Measurements from ENCODE around the gene MEGF8. TPM values are rescaled to one million over a fixed set of nuclear protein-coding genes. Genes with fewer than 3 reads are reported as not detected.

MEGF8 gene
- total and polyA plus RNA-seq, 10 of the 15 experiments (the other 5 are each of a cell fraction or from before 2014, with no cell fraction given) = 0.43 to 12.8 (median 2.7) TPM

DNA sequence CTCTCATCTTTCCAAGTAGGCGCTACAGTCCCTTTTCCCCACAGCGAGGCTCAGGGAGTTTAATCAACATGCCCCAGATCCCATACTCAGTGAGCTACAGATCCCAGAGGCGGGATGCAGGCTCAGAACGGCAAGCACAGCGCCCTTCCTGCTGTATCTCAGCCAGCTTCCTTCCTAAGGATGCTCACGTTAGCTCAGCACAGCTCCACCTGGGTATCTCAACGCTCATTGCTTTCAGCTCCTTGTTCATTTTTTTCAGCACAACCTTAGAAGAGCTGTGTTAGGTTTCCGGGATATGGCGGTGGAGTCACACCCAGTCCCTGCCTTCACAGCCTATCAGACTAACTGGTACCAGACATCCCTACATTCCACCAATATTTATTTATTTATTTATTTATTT lies 3.1 kb upstream of the MEGF8 start:
- no peak for ATAC-seq
- Histone ChIP-seq H3K79me2 (ENCODE audit: control insufficient read depth, insufficient read depth, low read length) (peaks cover 13% of the 10 kb centered on the region), H3K27ac (ENCODE audit: control insufficient read depth, insufficient read depth) (no peak overlapping the region), H3K27me3 (replicated peaks in 1 of 2; ENCODE audit: control insufficient read depth in 2 of 2, insufficient read depth in 2 of 2, low read length in 1 of 2) (peaks cover 3 to 4% of the 10 kb centered on the region in 2 experiments; a peak in 2 of 4 replicates), H3K4me3 (no peak overlapping the region), H3K9me3 (replicated peaks; ENCODE audit: control insufficient read depth, insufficient read depth, low read length) (no peaks in the 10 kb centered on the region), H3K36me3 (ENCODE audit: control insufficient read depth in 2 of 2, insufficient read depth in 2 of 2, low read length in 1 of 2) (no peaks in the 10 kb centered on the region), H3K9ac (ENCODE audit: control insufficient read depth, insufficient read depth, low read length) (no peak overlapping the region), H3K4me2 (ENCODE audit: control insufficient read depth, insufficient read depth) (no peak overlapping the region), H3K4me1 (ENCODE audit: control insufficient read depth, insufficient read depth, low read length) (peaks cover 11% of the 10 kb centered on the region), H2AFZ (ENCODE audit: control insufficient read depth, low read depth, low read length) (no peak overlapping the region), H4K20me1 (ENCODE audit: control insufficient read depth, insufficient read depth) (no peaks in the 10 kb centered on the region)
- POLR2A ChIA-PET = interaction anchor here (0.6 kb wide), 1 partner anchor 110 kb away, joined by 3 read pairs; no protein-coding TSS in a partner anchor
- WGBS (ENCODE audit: insufficient coverage, insufficient replicate concordance, low lambda C conversion rate, missing lambda C conversion rate) = 68% methylated on average over 9 of the region's 9 CpGs
- intact Hi-C loops (cut with micrococcal nuclease; ENCODE audit: unreplicated experiment) (loop anchor here (10.0 kb wide), 1 partner anchor 218 kb away; no protein-coding TSS in a partner anchor), in situ Hi-C loops (cut with MboI) (no loop called here)
- no TSS peak for BruUV-seq (replicated peaks)
- DNase-seq (ENCODE audit: low read depth, low spot score) = no peak
- CTCF ChIA-PET = interaction anchor here (0.9 to 2.3 kb wide), 5 partner anchors 24 to 214 kb away, joined by 3 to 6 read pairs (median 3); no protein-coding TSS in a partner anchor
- no peak for FAIRE-seq
- RAD21 ChIA-PET (ENCODE audit: unreplicated experiment) = no interaction called here
- SMC1A ChIA-PET (ENCODE audit: uncharacterized antibody, unreplicated experiment) = interaction anchor here (1.0 kb wide), 1 partner anchor 79 kb away, joined by 3 read pairs; no protein-coding TSS in a partner anchor
- TF ChIP-seq ELK1 (IDR thresholded peaks at IDR 0.05; ENCODE audit: low read depth, low read length) = no peak
- no peak for TF ChIP-seq REST (IDR thresholded peaks at IDR 0.05; ENCODE audit: low read depth, low read length)
- TF ChIP-seq ZBTB40 (IDR thresholded peaks at IDR 0.05; ENCODE audit: borderline replicate concordance) = no peak
- TF ChIP-seq BMI1 (IDR thresholded peaks at IDR 0.05; ENCODE audit: borderline replicate concordance) = no peak
- TF ChIP-seq E2F8 (IDR thresholded peaks at IDR 0.05; ENCODE audit: low read depth, partially characterized antibody) = no peak
- no peak for TF ChIP-seq HDAC6 (IDR thresholded peaks at IDR 0.05; ENCODE audit: unreplicated experiment)
- TF ChIP-seq KDM1A (IDR thresholded peaks at IDR 0.05; ENCODE audit: borderline replicate concordance) = no peak
- TF ChIP-seq SMC3 (IDR thresholded peaks at IDR 0.05; ENCODE audit: borderline replicate concordance, low read length) = no peak
- TF ChIP-seq EP300 (IDR thresholded peaks at IDR 0.05; ENCODE audit: borderline replicate concordance in 1 of 2, control insufficient read depth in 1 of 2, low read depth in 2 of 2, low read length in 2 of 2) = no peak
- no peak for TF ChIP-seq RAD51 (IDR thresholded peaks at IDR 0.05)
- TF ChIP-seq NFXL1 (IDR thresholded peaks at IDR 0.05; ENCODE audit: borderline replicate concordance) = no peak
- TF ChIP-seq MEF2A (IDR thresholded peaks at IDR 0.05; ENCODE audit: insufficient read depth, low read depth, low read length) = no peak

All from GM12878 (cell line).